ENCODE data around the gene TRMT112.
A peak's percentile ranks its signal among the peaks of the same experiment; 100 is the strongest.

Gene TRMT112

GRCh38 chr11:64361659-64362058, 44.3 kb upstream of the TRMT112 start:
- Histone ChIP-seq H3K27me3 (no peaks in the 10 kb centered on the region), H3K27ac (no peak overlapping the region), H3K9me3 (no peaks in the 10 kb centered on the region), H3K4me3 (no peak overlapping the region), H3K4me1 (peaks cover 0 to 35% (median 28%) of the 10 kb centered on the region in 4 donors), H3K36me3 (peaks cover 42 to 57% (median 55%) of the 10 kb centered on the region in 3 donors)
- intact Hi-C loops (cut with DNase I; ENCODE audit: low total_unique reads): no loop called here
- DNase-seq: no peak
- no peak for TF ChIP-seq CTCF (IDR thresholded peaks at IDR 0.05)

- Histone ChIP-seq H3K27me3 (no peaks in the 10 kb centered on the region), H3K27ac (no peak overlapping the region), H3K4me1 (peaks cover 0 to 39% (median 31%) of the 10 kb centered on the region in 4 donors), H3K4me3 (peak overlapping the region; percentile 70 to 86), H3K36me3 (peaks cover 30 to 45% (median 44%) of the 10 kb centered on the region in 3 donors), H3K9me3 (no peaks in the 10 kb centered on the region)
- TF ChIP-seq CTCF (IDR thresholded peaks at IDR 0.05): no peak
- intact Hi-C loops (cut with DNase I; ENCODE audit: low total_unique reads): no loop called here
- no peak for DNase-seq
These were observed 43.1 kb upstream of the TRMT112 start for GRCh38 chr11:64360448-64360921.

GRCh38 chr11:64359712-64360445, 42.5 kb upstream of the TRMT112 start:
- H3K27ac ChIP-seq: peak overlapping the region in 1 of 2 donors; percentile 94
- H3K9me3 ChIP-seq: no peaks in the 10 kb centered on the region
- intact Hi-C loops (cut with DNase I; ENCODE audit: low total_unique reads): no loop called here
- peaks cover 24 to 39% (median 38%) of the 10 kb centered on the region in 3 donors for H3K36me3 ChIP-seq
- no peak for DNase-seq
- no peak for TF ChIP-seq CTCF (IDR thresholded peaks at IDR 0.05)
- H3K27me3 ChIP-seq: no peaks in the 10 kb centered on the region
- H3K4me1 ChIP-seq: peaks cover 0 to 45% (median 35%) of the 10 kb centered on the region in 4 donors
- H3K4me3 ChIP-seq: peak overlapping the region; percentile 70 to 86

GRCh38 chr11:64358907-64359711, 41.8 kb upstream of the TRMT112 start, which contains the start of gene RPS6KA4:
Gene RPS6KA4 (plus strand): TSS chr11:64359162. CDS start chr11:64359236, 74 bp downstream.
- DNase-seq: peak; percentile 53 to 84
- intact Hi-C loops (cut with DNase I; ENCODE audit: low total_unique reads): no loop called here
- peaks cover 24 to 34% (median 30%) of the 10 kb centered on the region in 3 donors for H3K36me3 ChIP-seq
- peak within 1 kb of the TSS; percentile 70 to 86 for H3K4me3 ChIP-seq
- peak within 1 kb of the TSS; percentile 79 to 94 for H3K27ac ChIP-seq
- H3K4me1 ChIP-seq: peaks cover 0 to 51% (median 36%) of the 10 kb centered on the region in 4 donors
- TF ChIP-seq CTCF (IDR thresholded peaks at IDR 0.05): peak in 1 of 2 experiments; percentile 29
- no peaks in the 10 kb centered on the region for H3K9me3 ChIP-seq
- no peaks in the 10 kb centered on the region for H3K27me3 ChIP-seq

GRCh38 chr11:64358536-64358906, 41.2 kb upstream of the TRMT112 start:
- H3K27me3 ChIP-seq: no peaks in the 10 kb centered on the region
- intact Hi-C loops (cut with DNase I; ENCODE audit: low total_unique reads): no loop called here
- H3K4me3 ChIP-seq: peak overlapping the region; percentile 70 to 86
- TF ChIP-seq CTCF (IDR thresholded peaks at IDR 0.05): no peak
- H3K36me3 ChIP-seq: peaks cover 21 to 28% (median 26%) of the 10 kb centered on the region in 3 donors
- peak overlapping the region; percentile 79 to 94 for H3K27ac ChIP-seq
- H3K4me1 ChIP-seq: peaks cover 0 to 51% (median 36%) of the 10 kb centered on the region in 4 donors
- peak in 1 of 2 donors; percentile 72 for DNase-seq
- no peaks in the 10 kb centered on the region for H3K9me3 ChIP-seq
